ENCODE results near the gene CNOT4. TPM values are rescaled to one million over a fixed set of nuclear protein-coding genes. Genes with fewer than 3 reads are reported as not detected.

CNOT4 gene
- total RNA-seq, 1 experiment from 2014 or later: 9.7 TPM

DNA sequence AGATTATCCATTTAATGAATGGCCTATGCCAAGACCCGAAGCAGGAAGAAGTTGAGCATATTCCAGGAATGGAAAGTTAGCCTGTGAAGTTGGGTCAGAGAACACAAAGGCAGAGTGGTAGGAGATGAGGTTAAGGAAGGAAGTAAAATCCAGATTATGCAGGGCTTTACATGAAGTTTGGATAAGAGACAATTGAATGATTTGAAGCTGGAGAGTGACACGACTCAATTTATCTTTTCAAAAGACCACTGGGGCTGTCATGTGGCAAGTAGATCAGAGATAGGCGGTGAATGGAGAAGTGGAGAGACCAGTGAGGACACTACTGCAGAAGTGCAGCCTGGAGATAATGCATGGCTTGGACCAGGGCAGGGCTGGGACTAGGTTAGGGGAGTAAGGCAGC, 7.2 kb upstream of the CNOT4 start:
- peaks cover 7% of the 10 kb centered on the region; the same call in 1 of the 2 replicates for H3K4me1 ChIP-seq (ENCODE audit: insufficient read depth, low read length)
- no peaks in the 10 kb centered on the region for H3K79me2 ChIP-seq (ENCODE audit: low read length)
- no peaks in the 10 kb centered on the region for H3K36me3 ChIP-seq (ENCODE audit: low read depth, low read length)
- intact Hi-C loops (cut with micrococcal nuclease): no loop called here
- no peak overlapping the region for H3K9ac ChIP-seq (ENCODE audit: low read length)
- no peak overlapping the region for H3K4me3 ChIP-seq (ENCODE audit: low read length)
- ATAC-seq (no peak), DNase-seq (no peak)
- H3K4me2 ChIP-seq (ENCODE audit: low read length): no peak overlapping the region
- POLR2A ChIA-PET (ENCODE audit: unreplicated experiment): no interaction called here
- H3K27me3 ChIP-seq (ENCODE audit: low read length): no peaks in the 10 kb centered on the region
- BruUV-seq (replicated peaks): no TSS peak
- H2AFZ ChIP-seq (ENCODE audit: low read length): no peak overlapping the region
- TF ChIP-seq CTCF (conservative IDR thresholded peaks at IDR 0.05; ENCODE audit: low read depth, low read length) (no peak), EZH2 (IDR thresholded peaks at IDR 0.05; ENCODE audit: low read length, unreplicated experiment) (no peak), EZH2phosphoT487 (IDR thresholded peaks at IDR 0.05; ENCODE audit: borderline replicate concordance, low read length) (no peak)
- no peaks in the 10 kb centered on the region for H4K20me1 ChIP-seq (ENCODE audit: low read length)
- no peaks in the 10 kb centered on the region for H3K9me2 ChIP-seq (replicated peaks; ENCODE audit: low read length)
- H3K27ac ChIP-seq (ENCODE audit: low read length): no peak overlapping the region
- no peaks in the 10 kb centered on the region for H3F3A ChIP-seq (ENCODE audit: low read length, unreplicated experiment)
- H3K9me3 ChIP-seq (ENCODE audit: low read length): no peaks in the 10 kb centered on the region
- CTCF ChIA-PET: no interaction called here

DNA sequence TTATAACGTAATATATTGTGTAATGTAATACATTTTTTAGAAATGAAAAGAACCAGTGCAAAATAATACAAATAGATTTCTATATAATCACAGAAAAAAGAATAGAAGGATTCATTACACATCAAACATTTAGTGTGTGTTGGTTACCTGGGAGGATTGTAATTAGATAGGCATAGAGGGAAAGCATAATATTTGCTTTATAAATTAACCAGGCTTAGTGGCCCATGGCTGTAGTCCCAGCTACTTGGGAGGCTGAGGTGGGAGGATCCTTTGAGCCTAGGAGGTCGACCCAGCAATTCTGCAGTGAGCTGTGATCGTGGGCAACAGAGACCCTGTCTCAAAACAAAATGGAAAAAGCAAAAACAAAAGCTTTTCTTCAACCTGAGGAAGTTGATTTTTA, 5.0 kb upstream of the CNOT4 start:
- Histone ChIP-seq H3K9me3 (ENCODE audit: low read length) (no peaks in the 10 kb centered on the region), H3K4me1 (ENCODE audit: insufficient read depth, low read length) (peaks cover 7% of the 10 kb centered on the region; the same call in 1 of the 2 replicates), H3K9ac (ENCODE audit: low read length) (no peak overlapping the region), H3F3A (ENCODE audit: low read length, unreplicated experiment) (no peaks in the 10 kb centered on the region), H3K27me3 (ENCODE audit: low read length) (no peaks in the 10 kb centered on the region), H3K4me2 (ENCODE audit: low read length) (no peak overlapping the region), H4K20me1 (ENCODE audit: low read length) (no peaks in the 10 kb centered on the region), H3K27ac (ENCODE audit: low read length) (no peak overlapping the region), H3K36me3 (ENCODE audit: low read depth, low read length) (no peaks in the 10 kb centered on the region), H3K9me2 (replicated peaks; ENCODE audit: low read length) (no peaks in the 10 kb centered on the region), H2AFZ (ENCODE audit: low read length) (no peak overlapping the region), H3K79me2 (ENCODE audit: low read length) (peaks cover under 1% of the 10 kb centered on the region; the same call in 1 of the 2 replicates), H3K4me3 (ENCODE audit: low read length) (no peak overlapping the region)
- intact Hi-C loops (cut with micrococcal nuclease): no loop called here
- DNase-seq: no peak
- ChIA-PET CTCF (no interaction called here), POLR2A (ENCODE audit: unreplicated experiment) (no interaction called here)
- BruUV-seq (replicated peaks): no TSS peak
- TF ChIP-seq EZH2phosphoT487 (IDR thresholded peaks at IDR 0.05; ENCODE audit: borderline replicate concordance, low read length) (no peak), EZH2 (IDR thresholded peaks at IDR 0.05; ENCODE audit: low read length, unreplicated experiment) (no peak), CTCF (conservative IDR thresholded peaks at IDR 0.05; ENCODE audit: low read depth, low read length) (no peak)
- ATAC-seq: no peak

GRCh38 chr7:135512135-135512887, 2.4 kb upstream of the CNOT4 start:
- no peak overlapping the region for H2AFZ ChIP-seq (ENCODE audit: low read length)
- H3K79me2 ChIP-seq (ENCODE audit: low read length): peaks cover 26% of the 10 kb centered on the region
- no peaks in the 10 kb centered on the region for H3K36me3 ChIP-seq (ENCODE audit: low read depth, low read length)
- no peak overlapping the region for H3K4me2 ChIP-seq (ENCODE audit: low read length)
- H3K9me3 ChIP-seq (ENCODE audit: low read length): no peaks in the 10 kb centered on the region
- ATAC-seq (peak; percentile 16), DNase-seq (peak; percentile 81)
- ChIA-PET CTCF (no interaction called here), POLR2A (ENCODE audit: unreplicated experiment) (no interaction called here)
- peak overlapping the region; percentile 80 for H3K27ac ChIP-seq (ENCODE audit: low read length)
- peaks cover 18% of the 10 kb centered on the region for H3K4me1 ChIP-seq (ENCODE audit: insufficient read depth, low read length)
- no peaks in the 10 kb centered on the region for H3K9me2 ChIP-seq (replicated peaks; ENCODE audit: low read length)
- peaks cover 11% of the 10 kb centered on the region for H4K20me1 ChIP-seq (ENCODE audit: low read length)
- intact Hi-C loops (cut with micrococcal nuclease): no loop called here
- no peaks in the 10 kb centered on the region for H3F3A ChIP-seq (ENCODE audit: low read length, unreplicated experiment)
- TF ChIP-seq CTCF (conservative IDR thresholded peaks at IDR 0.05; ENCODE audit: low read depth, low read length) (peak; percentile 63), EZH2phosphoT487 (IDR thresholded peaks at IDR 0.05; ENCODE audit: borderline replicate concordance, low read length) (no peak), EZH2 (IDR thresholded peaks at IDR 0.05; ENCODE audit: low read length, unreplicated experiment) (no peak)
- H3K9ac ChIP-seq (ENCODE audit: low read length): peak overlapping the region; percentile 36; the same call in 1 of the 2 replicates
- H3K27me3 ChIP-seq (ENCODE audit: low read length): no peaks in the 10 kb centered on the region
- H3K4me3 ChIP-seq (ENCODE audit: low read length): no peak overlapping the region
- no TSS peak for BruUV-seq (replicated peaks)
